Osteocyte (in vitro differentiated cells): Measurements from ENCODE around the gene CLC. TPM values are rescaled to one million over a fixed set of nuclear protein-coding genes. Genes with fewer than 3 reads are reported as not detected.

Experiments
- DNase-seq: peaks from one replicate; pipeline ENCODE4 v3.0.0; 2021; ENCODE audit warnings: mixed read lengths; ENCODE audit not compliant: unreplicated experiment; ENCODE audit errors: extremely low spot score
- H3K27ac Mint-ChIP-seq: one replicate; pipeline ENCODE4 v1.8.0; 2021; ENCODE audit warnings: mild to moderate bottlenecking, mixed read lengths; ENCODE audit not compliant: unreplicated experiment
- H3K27me3 Mint-ChIP-seq: one replicate; pipeline ENCODE4 v1.8.0; 2021; ENCODE audit warnings: mixed read lengths; ENCODE audit not compliant: unreplicated experiment
- H3K36me3 Mint-ChIP-seq: one replicate; pipeline ENCODE4 v1.8.0; 2021; ENCODE audit warnings: mixed read lengths; ENCODE audit not compliant: unreplicated experiment
- H3K4me1 Mint-ChIP-seq: one replicate; pipeline ENCODE4 v1.8.0; 2021; ENCODE audit warnings: mixed read lengths; ENCODE audit not compliant: unreplicated experiment
- H3K4me3 Mint-ChIP-seq: one replicate; pipeline ENCODE4 v1.8.0; 2021; ENCODE audit warnings: mild to moderate bottlenecking, moderate library complexity, mixed read lengths; ENCODE audit not compliant: unreplicated experiment
- H3K9me3 Mint-ChIP-seq: one replicate; pipeline ENCODE4 v1.8.0; 2021; ENCODE audit warnings: mixed read lengths; ENCODE audit not compliant: unreplicated experiment
- total RNA-seq: library from RNA; stranded (reverse); gene quantifications from 2 replicates; pipeline ENCODE4 v1.2.1, GENCODE V29; 2021
- TF ChIP-seq, protein P1 (sequence below): fragments of 200-600 bp; sonication (generic); IDR thresholded peaks from 2 replicates; pipeline ENCODE4 v1.5.0; 2021; ENCODE audit warnings: antibody characterized with exemption, mild to moderate bottlenecking, moderate library complexity

Gene CLC
- total RNA-seq, 1 donor from 2014 or later, result not detected

DNA sequence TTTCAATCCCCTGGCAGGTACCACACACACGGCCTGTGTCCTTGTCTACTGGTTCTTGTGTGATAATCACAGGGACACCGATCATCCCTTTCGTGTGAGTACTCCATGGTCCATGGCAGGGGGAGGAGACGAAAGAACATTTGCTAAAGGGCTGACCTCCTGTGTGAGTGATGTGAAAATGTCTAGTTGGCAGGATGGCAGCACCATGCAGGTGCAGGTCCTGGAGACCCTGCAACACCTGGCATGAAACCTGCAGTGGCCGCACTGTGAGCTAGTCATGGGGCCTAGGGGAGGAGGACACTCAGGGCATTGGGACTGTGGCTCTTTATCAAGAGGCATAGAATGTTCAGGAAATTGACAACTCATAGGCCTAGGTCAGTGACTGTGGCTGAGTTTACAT, 56.4 kb downstream of the CLC start:
- Mint-ChIP-seq H3K27me3 (peaks cover 3% of the 10 kb centered on the region), H3K4me3 (no peak overlapping the region), H3K36me3 (no peaks in the 10 kb centered on the region), H3K27ac (no peak overlapping the region), H3K4me1 (no peaks in the 10 kb centered on the region), H3K9me3 (no peaks in the 10 kb centered on the region)
- DNase-seq, result no peak
- TF ChIP-seq, protein P1, sequence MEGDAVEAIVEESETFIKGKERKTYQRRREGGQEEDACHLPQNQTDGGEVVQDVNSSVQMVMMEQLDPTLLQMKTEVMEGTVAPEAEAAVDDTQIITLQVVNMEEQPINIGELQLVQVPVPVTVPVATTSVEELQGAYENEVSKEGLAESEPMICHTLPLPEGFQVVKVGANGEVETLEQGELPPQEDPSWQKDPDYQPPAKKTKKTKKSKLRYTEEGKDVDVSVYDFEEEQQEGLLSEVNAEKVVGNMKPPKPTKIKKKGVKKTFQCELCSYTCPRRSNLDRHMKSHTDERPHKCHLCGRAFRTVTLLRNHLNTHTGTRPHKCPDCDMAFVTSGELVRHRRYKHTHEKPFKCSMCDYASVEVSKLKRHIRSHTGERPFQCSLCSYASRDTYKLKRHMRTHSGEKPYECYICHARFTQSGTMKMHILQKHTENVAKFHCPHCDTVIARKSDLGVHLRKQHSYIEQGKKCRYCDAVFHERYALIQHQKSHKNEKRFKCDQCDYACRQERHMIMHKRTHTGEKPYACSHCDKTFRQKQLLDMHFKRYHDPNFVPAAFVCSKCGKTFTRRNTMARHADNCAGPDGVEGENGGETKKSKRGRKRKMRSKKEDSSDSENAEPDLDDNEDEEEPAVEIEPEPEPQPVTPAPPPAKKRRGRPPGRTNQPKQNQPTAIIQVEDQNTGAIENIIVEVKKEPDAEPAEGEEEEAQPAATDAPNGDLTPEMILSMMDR, result no peak

Other genes with a start within 250 kb of the CLC start
- gene DLL3, start 239.1 kb downstream of the CLC start, total RNA-seq, result 0.42 and 0.62 TPM in 2 replicates
- gene SELENOV, start 222.9 kb downstream of the CLC start, total RNA-seq, result not detected in 2 replicates
- gene EID2B, start 205.2 kb downstream of the CLC start, total RNA-seq, result 3.6 and 4.0 TPM in 2 replicates
- 16.6 and 18.1 TPM in 2 replicates for gene EID2, start 197.9 kb downstream of the CLC start, total RNA-seq
- not detected in 2 replicates for gene LGALS13, start 135.5 kb downstream of the CLC start, total RNA-seq
- not detected in 2 replicates for gene LGALS16, start 82.1 kb downstream of the CLC start, total RNA-seq
- gene LGALS14, start 33.5 kb downstream of the CLC start, total RNA-seq, result not detected in 2 replicates
- not detected in 2 replicates for gene LEUTX, start 40.8 kb upstream of the CLC start, total RNA-seq
- gene DYRK1B, start 96.1 kb upstream of the CLC start, total RNA-seq, result 31.7 and 34.0 TPM in 2 replicates
- 161 and 172 TPM in 2 replicates for gene FBL, start 108.3 kb upstream of the CLC start, total RNA-seq
- 0.21 and 0.38 TPM in 2 replicates for gene FCGBP, start 196.6 kb upstream of the CLC start, total RNA-seq
- 85.6 and 88.2 TPM in 2 replicates for gene PSMC4, start 233.1 kb upstream of the CLC start, total RNA-seq